Esophagus mucosa (tissue), 1 donor: ENCODE measurements around the gene PIK3CD. TPM values are rescaled to one million over a fixed set of nuclear protein-coding genes. Genes with fewer than 3 reads are reported as not detected.
"Not testable (repeated sequence)": the region's sequence is repeated elsewhere in the genome, so short reads cannot be mapped to it uniquely, and the experiment has no call there.

ENCODE experiments used
- ATAC-seq: fragments of 200-7000 bp; cut with Tn5 transposase; one replicate; pipeline ENCODE4 v1.9.1; 2020
- total RNA-seq: library from RNA; stranded (reverse); gene quantifications from one replicate; pipeline ENCODE4 v1.2.4, GENCODE V29; 2023
- donor health status: DM: yes; HTN: yes; CAD: no.

PIK3CD gene
- total RNA-seq, 1 donor from 2014 or later = 6.2 TPM

- ATAC-seq = no peak
Observed at GRCh38 chr1:9654834-9655723, 3.5 kb downstream of the PIK3CD start.

- no peak for ATAC-seq
Observed at GRCh38 chr1:9655836-9656235, 4.3 kb downstream of the PIK3CD start.

- ATAC-seq = no peak
Observed at GRCh38 chr1:9657521-9658032, 6.0 kb downstream of the PIK3CD start.

GRCh38 chr1:9658199-9658598 is 6.7 kb downstream of the PIK3CD start:
- ATAC-seq = no peak

GRCh38 chr1:9659328-9659727 is 7.8 kb downstream of the PIK3CD start:
- no peak for ATAC-seq

- ATAC-seq = no peak
Observed at GRCh38 chr1:9663257-9663656, 11.7 kb downstream of the PIK3CD start.

GRCh38 chr1:9665193-9665592 is 13.7 kb downstream of the PIK3CD start:
- ATAC-seq = peak; percentile 33

- no peak for ATAC-seq
Observed at GRCh38 chr1:9668080-9668479, 16.5 kb downstream of the PIK3CD start.

GRCh38 chr1:9670085-9670484 is 18.6 kb downstream of the PIK3CD start:
- no peak for ATAC-seq

GRCh38 chr1:9671377-9672140 is 20.0 kb downstream of the PIK3CD start:
- peak; percentile 88 for ATAC-seq

GRCh38 chr1:9672444-9672843 is 20.9 kb downstream of the PIK3CD start:
- no peak for ATAC-seq

- ATAC-seq = no peak
Observed at GRCh38 chr1:9675393-9675792, 23.9 kb downstream of the PIK3CD start.

- not testable (repeated sequence) for ATAC-seq
Observed at GRCh38 chr1:9676128-9676527, 24.6 kb downstream of the PIK3CD start.

- no peak for ATAC-seq
Observed at GRCh38 chr1:9676815-9677393, 25.4 kb downstream of the PIK3CD start.

- ATAC-seq = no peak
Observed at GRCh38 chr1:9680091-9680490, 28.6 kb downstream of the PIK3CD start.

- no peak for ATAC-seq
Observed at GRCh38 chr1:9680828-9681227, 29.3 kb downstream of the PIK3CD start.

GRCh38 chr1:9684801-9685200 is 33.3 kb downstream of the PIK3CD start:
- ATAC-seq = no peak

GRCh38 chr1:9687120-9687873 is 35.8 kb downstream of the PIK3CD start:
- peak; percentile 29 for ATAC-seq

- no peak for ATAC-seq
Observed at GRCh38 chr1:9687874-9688582, 36.5 kb downstream of the PIK3CD start.

- no peak for ATAC-seq
Observed at GRCh38 chr1:9688599-9688998, 37.1 kb downstream of the PIK3CD start.

GRCh38 chr1:9689011-9689706 is 37.6 kb downstream of the PIK3CD start:
- peak; percentile 92 for ATAC-seq
